Germinal center (tissue), 1 donor: ENCODE data around the gene SCLY.
"Not testable (repeated sequence)": the region's sequence is repeated elsewhere in the genome, so short reads cannot be mapped to it uniquely, and the experiment has no call there.

Source experiments
- DNase-seq: peaks from one replicate; pipeline ENCODE4 v3.0.0; 2012; ENCODE audit warnings: mixed read lengths, low spot score

Gene SCLY

DNA sequence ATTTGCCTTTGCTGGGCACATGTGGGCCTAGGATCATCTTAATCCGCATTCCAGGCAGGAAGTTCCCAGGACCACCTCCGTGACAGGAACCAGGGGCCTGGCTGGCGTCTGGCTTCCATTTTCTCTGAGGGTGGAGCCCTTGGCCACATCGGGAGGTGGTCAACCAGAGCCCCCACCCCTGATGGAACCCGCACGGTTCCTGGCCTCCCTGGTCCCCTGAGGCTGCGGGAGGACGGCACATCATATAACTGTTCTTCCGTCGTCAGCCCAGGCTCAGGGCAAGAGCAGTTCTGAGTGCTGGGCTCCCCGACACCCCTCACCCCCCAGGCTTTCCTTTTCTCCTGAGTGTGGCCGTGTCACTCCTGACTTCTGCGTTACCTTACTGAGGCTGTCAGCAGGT lies 52.8 kb downstream of the SCLY start:
- DNase-seq = no peak

DNA sequence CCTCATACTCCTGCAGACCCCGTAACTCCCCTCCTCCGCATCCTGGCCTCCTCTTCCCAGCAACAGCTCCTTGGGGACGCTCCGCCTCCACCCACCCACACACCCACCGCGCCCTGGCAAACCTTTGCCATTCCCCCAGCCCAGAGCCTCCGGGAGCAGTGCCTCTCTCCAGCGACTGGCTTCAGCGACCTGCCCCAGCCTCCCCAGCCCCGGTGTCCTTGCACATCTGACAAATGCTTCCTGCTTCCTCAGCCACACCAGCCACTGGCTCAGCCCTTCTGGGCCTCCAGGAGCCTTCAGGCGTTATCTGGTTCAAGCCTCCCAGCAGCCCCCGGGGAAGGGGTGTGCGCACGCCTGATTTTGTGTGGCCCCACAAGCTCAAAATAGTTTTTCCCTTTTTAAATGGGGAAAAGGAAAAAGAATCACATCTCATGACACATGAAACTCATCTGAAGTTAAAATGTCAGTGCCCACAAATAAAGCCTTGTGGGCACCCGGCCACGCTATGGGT lies 53.6 kb downstream of the SCLY start:
- DNase-seq = no peak

DNA sequence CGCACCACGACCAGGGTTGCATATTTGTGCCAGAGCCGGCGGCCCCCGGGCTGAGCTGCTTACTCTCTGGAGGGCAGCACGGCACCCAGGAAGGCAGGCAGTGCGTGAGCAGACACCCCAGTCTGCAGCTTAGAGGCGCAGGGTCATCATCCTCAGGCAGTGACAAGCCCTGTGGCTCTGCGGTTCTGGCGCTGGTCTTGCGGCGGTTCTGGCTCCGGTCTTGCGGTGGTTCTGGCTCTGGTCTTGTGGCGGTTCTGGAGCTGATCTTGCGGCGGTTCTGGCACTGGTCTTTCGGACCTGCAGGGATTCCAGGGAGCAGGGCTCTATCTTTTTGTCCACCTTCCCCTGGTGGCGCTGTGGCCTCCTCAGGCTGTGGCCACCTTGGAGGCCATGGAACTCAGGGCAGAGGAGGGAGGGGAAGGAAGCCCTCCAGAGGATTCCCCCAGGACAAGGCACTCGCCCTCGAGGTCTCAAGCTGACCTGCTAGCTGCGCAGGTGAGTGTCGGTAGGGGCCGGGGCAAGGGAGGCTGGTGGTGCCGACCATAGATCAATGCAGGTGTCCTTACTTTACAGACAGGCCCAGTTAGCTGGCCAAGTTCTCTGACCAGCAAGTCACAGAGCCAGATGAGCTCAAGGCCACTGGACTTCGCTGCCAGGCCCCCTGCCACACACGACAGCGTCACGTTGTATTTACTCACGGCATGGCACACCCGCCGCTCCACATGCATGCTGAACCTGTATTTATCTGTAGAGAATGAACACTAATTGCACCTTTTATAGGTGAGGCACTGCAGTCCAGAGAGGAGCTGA lies 54.3 kb downstream of the SCLY start:
- no peak for DNase-seq

DNA sequence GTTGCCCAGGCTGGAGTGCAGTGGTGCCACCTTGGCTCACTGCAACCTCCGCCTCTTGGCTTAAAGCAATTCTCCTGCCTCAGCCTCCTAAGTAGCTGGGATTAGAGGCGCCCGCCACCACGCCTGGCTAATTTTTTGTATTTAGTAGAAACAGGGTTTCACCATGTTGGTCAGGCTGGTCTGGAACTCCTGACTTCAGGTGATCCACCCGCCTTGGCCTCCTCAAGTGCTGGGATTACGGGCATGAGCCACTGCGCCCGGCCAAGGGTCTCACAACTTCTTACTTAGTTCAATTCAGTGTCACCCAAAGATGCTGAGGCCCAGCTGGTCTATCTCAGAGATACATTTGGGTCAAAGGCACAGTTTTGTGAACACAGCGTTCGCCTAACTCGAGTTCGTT lies 54.9 kb downstream of the SCLY start:
- not testable (repeated sequence) for DNase-seq

DNA sequence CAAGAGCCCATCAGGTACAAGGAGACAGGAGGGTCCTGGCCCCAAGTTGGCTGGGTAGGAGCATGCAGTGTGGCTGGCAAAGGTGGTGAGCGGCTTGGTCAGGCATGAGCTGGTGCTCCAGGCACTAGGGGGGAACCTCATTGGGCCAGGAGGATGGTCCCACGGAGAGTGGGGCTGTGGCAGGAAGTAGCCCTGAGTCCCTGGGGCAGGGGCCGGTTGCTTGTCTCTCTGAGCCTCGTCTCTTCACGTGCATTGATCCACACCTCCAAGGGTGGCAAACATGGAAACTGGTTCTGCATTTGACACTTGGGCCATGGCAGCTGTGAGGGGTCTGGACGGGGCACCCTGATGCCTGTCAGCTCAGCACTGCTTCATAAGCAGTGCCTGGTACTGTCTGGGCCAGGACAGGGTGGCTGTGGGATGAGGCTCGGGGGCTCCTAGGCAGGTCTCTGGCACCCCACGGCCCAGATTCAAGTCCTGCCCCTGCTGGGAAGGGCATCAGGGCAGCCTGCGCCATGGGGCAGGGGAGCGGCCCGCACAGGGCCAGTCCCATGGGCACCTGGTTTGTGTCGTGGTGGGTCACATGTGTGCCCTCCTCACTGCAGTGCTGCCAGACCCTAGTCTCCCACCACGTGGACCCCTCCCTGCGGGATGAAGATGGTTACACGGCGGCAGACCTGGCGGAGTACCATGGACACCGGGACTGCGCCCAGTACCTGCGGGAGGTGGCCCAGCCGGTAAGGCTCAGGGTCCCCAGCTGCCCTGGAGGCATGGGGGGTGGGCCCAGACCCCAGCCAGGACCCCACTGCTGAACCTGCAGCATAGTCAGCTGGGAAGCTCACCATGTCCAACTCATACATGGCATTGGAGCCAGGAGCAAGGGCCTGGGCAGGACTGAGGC lies 55.7 kb downstream of the SCLY start:
- DNase-seq = no peak

DNA sequence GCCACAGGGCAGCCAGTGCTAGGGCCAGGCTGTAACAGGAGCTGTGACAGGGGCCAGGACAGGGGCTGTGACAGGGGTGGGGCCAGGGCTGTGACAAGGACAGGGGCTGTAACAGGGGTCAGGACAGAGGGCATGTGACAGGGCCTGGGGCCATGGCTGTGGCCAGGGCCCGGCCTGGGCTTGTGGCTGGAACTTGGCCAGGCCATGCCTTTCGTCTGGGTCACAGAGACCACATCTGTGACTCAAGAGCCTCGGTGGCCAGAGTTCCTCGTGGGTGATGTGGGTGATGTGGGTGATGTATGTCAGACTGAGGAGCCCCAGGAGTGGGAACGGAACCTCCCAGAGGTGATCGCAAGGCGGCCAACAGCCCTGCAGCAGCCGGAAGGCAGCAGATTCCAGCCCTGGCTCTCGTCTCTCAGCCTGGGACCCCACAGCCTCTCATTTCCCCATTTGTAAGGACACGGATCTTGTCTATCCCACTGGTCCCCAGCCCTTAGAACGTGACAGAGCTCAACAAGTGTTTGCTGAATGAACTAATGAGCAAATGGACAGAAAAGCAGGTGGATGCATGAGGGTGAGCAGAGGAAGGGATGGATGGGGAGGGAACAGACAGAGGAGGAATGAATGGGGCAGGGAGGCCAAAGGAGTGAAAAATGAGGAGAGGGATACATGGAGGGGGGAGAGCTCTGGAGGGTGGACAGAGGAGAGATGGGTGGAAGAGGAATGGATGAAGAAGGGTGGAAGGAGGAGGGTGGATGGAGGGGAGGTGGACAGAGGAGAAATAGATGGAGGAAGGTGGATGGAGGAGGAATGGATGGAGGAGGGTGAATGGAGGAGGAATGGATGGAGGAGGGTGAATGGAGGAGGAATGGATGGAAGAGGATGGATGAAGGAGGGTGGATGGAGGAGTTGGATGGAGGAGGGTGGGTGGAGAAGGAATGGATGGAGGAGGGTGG lies 56.7 kb downstream of the SCLY start:
- DNase-seq = no peak

DNA sequence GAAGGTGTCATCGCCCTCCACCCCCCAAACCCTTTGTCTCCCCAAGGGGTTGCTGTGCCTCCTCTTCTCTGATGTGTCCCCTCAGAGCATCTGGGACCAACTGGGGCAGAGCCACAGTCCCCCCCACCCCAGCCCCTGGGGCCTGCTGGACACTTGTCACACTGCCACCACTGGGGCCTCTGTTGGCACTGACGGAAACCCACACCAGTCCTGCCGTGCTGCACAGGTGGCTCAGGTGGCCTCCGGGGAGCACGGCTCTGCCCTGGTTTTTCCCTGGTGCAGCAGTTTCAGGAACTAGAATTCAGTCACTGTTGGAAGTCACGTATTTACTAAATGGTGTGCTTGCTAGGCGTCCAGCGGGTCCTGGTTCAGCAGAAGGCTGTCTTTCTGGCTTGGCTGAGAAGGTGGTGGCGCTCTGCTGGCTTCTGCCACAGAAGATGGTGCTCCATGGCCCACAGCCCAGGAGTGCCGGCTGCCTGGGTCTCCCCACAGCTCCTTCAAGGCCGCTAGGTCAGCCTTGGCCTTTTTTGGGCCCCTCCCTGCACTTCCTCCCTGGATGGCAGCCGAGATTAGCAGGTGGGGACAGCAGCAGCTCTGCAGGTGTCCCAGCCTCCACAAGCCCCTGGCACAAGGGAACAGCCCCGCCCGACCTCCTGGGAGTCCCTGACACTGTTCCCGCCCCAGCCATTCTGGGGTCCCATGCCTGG lies 59.1 kb downstream of the SCLY start:
- DNase-seq = no peak

DNA sequence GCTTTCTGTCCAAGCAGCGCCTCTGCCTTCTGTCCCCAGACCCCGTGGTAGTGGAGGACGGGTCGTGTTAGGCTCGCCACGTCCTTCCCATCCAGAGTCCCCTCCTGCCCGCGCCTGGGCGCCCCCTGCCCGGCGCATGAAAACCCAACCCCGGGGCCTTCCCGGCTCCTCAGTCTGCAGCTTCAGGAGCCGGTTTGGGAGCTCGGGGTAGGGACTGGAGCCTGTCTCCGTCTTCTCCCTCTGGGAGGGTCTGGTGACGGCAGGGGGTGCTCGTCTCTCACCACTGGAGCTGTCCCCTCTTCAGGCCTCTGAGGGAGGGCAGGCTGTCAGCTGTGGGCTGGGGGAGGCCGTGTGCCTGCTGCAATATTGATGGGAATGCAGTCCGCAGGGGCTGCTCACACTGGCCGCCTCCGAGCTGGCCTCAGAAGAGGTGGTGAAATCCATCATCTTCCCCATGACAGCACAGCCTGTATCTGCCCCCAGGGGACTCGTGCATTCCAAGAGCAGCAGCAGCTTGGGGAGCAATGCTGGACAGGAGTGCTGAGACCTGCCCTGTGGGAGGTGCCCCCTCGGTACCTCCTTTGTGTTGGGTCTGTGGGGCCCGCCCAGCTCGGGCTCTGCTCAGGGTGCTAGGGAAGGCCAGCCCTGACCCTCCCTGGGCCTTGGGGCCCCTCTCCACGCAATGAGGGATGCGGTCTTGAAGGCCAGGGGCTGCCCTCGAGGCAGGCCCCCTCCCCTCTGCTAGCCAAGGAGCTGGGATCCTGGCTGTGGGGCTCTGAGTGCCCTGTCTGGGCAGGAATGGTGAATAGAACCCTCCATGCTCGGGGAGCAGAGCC lies 59.9 kb downstream of the SCLY start:
- DNase-seq = no peak

DNA sequence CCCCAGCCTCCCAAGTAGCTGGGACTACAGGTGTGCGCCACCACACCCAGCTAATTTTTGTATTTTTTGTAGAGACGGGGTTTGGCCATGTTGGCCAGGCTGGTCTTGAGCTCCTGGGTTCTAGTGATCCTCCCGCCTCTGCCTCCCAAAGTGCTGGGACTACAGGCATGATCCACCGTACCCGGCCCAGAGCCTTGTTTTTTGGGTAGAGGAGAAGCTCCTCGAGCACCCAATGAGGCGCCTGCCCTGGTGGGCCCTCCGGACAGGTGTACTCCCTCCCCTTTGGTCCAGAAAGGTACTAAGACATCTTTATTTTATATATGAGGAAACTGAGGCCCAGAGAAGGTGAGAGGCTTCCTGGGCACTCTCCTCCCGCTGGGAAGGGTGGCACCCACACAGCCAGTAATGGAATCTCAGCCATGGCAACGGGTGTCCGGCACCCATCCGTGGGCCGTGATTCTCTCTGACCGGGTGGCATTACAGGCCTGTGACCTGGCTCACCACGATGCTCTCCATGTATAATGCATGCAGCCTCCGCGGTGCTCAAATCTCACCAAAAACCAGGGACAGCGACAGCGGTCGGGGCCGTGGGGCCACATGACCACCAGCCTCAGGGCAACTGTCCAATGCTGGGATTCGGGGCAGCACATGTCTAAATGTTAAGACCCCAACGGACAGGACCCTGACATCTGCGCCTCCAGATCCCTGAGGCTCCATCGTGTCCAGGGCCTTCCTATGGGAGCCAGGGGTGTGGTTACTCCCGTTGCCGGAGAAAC lies 60.9 kb downstream of the SCLY start:
- no peak for DNase-seq

DNA sequence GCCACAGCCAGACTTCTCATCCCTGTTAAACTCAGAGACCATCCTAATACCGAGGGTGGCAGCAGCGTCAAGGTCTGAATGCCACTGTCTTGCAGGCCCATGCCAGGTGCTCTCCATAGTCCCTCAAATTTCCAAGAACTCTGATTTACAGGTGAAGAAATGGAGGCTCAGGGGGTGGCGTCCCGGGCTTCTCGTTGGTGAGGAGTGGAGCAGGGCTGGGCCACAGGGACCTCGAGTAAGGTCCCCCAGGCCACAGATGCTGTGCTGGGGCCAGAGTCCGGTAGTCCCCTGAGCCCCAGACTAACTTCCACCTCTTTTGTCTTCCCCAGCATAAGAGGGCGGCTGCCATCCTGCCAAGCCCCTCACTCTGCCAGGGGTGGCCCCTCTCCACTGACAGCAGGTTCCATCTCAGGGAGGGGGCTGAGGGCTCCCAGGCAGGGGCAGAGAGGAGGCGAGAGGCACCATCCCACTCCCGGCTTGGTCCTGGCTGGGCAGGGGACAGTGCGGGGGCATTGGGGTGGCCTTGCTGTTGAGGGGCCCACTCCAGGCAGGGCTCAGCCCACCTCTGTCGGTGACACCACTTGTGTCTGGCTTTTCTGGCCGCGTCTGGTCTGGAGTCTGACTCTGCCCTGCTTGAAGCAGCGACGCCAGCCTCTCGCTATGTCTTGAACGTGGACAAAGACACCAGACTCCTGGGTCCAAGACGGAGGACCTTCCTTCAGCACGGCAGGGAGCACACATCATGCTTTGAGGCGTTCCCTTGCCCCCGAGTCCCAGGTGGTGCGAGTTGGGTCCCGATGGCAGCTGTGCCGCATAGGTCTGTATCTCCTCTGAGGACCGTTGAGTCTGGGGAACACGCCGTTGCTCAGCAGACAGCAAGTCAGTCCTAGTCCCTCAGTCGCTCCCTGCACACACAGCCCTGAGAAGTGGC lies 61.8 kb downstream of the SCLY start:
- no peak for DNase-seq

DNA sequence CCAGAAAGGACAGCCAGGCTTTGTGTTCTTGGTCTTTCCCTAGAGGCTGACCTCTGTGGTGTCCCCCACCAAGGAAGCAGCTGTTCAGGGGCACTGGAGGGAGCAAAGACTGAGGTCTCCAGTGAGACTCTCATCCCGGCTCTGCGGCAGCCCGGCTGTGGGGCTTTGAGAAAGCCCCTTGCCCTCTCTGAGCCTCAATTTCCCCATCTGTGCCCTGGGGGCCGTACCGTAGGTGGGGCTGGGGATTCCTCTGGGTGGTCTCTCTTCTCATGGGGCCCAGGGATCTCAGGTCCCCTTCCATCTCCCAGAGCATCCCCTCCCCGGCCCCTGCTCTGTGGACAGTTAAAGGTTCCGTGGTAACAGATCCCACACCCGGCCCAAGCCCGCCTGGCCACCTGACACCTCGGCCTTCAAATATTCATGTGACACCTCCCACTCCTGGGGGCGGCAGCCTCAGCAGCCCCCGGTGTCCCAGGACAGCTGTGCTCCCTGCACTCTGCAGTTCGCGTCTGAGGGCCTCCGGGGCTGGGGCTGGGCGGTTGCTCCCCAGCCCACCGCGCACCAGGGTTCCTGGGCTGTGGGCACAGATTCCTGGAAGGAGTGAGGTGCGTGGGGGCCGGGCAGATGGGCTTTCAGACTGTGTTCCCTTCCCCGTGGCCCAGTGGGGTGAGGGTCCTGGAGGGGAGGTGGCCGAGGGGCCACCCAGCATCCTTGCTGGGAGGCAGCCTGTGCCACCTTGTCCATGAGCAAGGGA lies 62.6 kb downstream of the SCLY start:
- no peak for DNase-seq

DNA sequence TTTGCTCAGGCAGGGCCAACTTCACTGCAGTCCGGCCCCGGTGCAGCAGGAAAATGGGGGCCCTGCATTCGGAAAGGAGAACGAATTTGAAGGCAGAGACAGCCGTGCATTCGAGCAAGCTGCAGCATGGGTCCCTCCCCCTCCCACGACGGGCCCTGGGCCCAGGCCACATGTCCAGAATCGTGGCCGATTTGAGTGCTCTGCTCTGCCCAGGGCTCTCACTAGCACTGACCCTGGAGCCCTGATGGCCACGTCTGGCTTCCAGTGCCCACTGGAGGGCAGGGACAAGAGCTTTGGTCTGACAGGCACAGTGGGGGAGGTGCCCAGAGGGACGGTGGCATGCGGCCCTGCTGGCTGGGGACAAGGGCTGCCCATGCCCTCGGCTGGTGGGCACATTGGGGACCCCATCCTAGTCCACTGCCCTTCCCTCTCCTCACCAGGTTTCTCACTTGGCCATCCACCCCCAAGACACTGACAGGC lies 63.2 kb downstream of the SCLY start:
- DNase-seq = no peak

DNA sequence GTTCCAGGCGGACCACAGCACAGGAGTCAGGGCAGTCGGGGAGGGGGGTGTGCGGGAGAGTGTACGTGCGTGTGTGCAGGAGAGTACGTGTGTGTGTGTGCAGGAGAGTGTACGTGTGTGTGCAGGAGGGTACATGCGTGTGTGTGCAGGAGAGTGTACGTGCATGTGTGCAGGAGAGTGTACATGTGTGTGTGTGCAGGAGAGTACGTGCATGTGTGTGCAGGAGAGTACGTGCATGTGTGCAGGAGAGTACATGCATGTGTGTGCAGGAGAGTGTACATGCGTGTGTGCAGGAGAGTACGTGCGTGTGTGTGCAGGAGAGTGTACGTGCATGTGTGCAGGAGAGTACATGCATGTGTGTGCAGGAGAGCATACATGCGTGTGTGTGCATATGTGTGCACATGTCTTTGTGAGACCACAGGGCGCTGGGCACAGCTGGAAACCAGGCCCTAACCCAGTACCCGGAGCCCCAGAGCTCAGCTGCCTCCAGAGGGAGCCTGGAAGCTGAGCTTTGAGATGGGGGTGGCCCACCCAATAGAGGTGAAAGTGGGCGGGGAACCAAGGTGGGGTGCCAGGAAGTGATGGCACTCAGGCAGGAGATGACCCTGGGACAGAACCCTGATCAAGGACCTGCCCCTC lies 63.8 kb downstream of the SCLY start:
- DNase-seq = no peak

DNA sequence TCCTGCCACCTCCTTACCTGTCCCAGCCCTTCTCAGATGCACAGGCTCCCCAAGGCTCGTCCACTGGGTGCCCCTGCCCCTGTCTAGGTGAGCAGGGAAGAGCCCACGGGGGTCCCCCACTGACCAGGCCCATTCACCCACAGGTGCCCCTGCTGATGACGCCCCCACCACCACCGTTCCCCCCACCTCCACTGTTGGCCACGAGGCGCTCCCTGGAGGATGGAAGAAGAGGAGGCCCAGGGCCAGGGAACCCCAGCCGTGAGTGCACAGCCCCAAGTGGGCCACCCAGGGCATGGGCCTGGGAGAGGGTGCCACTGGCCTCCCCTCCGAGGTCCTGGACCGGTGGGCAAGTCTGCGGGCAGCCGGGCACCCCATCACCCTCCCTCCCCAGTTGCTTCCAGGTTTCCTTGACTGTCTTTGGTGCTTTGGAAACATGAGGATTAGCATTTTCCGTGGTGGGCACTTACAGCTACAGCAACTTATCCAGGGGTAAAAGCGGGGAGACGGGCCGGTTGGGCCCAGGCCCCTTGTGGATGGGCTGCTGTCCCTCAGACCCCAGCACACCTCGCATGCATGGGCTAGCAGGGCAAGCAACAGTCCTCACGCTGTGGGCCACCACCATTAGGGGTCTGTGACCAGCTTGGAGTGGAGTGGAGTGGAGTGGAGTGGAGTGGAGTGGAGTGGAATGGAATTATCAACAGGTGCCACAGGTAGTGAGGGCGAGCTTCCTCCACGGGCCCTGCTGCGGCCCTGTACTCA lies 64.5 kb downstream of the SCLY start:
- no peak for DNase-seq

DNA sequence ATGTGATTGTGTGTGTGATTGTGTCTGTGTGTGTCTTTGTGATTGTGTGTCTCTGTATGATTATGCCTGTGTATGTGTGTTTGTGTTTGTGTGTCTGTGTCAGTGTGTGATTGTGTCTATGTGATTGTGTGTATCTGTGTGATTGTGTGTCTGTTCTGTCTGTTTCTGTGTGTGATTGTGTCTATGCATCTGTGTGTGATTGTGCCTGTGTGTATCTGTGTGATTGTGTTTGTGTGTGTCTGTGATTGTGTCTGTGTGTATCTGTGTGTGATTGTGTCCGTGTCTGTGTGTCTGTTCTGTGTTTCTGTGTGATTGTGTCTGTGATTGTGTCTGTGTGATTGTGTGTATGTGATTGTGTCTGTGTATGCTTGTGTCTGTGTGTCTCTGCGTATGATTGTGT lies 65.5 kb downstream of the SCLY start:
- no peak for DNase-seq

DNA sequence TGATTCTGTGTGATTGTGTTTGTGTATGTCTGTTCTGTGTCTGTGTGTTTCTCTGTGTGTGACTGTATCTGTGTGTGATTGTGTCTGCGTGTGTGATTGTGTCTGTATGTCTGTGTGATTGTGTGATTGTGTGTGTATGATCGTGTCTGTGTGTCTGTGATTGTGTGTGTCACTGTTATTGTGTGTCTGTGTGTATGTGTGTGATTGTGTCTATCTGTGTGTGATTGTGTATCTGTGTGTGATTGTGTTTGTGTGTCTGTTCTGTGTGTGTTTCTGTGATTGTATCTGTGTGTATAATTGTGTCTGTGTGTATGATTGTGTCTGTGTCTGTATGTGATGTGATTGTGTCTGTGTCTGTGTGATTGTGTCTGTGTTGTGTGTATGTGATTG lies 66.0 kb downstream of the SCLY start:
- no peak for DNase-seq
